ENCODE data around the gene TMOD1. TPM values are rescaled to one million over a fixed set of nuclear protein-coding genes. Genes with fewer than 3 reads are reported as not detected.

TMOD1 gene
- total RNA-seq, 4 donors from 2014 or later: 33.4 to 38.6 (median 37.0) TPM

DNA sequence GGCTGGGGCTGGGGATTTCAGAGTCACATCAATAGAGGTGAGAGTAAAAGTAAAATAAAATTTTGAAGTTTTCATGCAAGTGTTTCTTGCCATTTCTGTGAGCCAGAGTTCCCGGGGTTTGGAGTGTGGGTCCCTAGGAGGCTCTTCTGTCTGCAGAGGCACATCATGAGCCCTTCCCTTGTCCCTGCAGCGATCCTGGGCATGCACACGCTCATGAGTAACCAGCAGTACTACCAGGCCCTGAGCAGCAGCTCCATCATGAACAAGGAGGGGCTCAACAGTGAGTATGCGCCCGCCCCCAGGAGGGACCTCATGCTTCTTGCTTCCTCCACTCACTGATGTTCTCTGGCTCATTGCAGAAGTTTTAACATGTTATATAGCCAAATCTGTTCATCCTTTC is 61.1 kb downstream of the TMOD1 start:
- Histone ChIP-seq H3K27ac (peak overlapping the region; percentile 8 to 72 (median 63)), H3K4me3 (replicated peaks in 1 of 3) (no peak overlapping the region), H3K9me3 (no peaks in the 10 kb centered on the region), H3K4me1 (peaks cover 59 to 66% of the 10 kb centered on the region in 2 donors), H3K27me3 (no peaks in the 10 kb centered on the region), H3K36me3 (peaks cover 0 to 11% of the 10 kb centered on the region in 2 donors)
- DNase-seq: no peak
- no peak for TF ChIP-seq POLR2A (IDR thresholded peaks at IDR 0.05)
- TF ChIP-seq, protein P1, sequence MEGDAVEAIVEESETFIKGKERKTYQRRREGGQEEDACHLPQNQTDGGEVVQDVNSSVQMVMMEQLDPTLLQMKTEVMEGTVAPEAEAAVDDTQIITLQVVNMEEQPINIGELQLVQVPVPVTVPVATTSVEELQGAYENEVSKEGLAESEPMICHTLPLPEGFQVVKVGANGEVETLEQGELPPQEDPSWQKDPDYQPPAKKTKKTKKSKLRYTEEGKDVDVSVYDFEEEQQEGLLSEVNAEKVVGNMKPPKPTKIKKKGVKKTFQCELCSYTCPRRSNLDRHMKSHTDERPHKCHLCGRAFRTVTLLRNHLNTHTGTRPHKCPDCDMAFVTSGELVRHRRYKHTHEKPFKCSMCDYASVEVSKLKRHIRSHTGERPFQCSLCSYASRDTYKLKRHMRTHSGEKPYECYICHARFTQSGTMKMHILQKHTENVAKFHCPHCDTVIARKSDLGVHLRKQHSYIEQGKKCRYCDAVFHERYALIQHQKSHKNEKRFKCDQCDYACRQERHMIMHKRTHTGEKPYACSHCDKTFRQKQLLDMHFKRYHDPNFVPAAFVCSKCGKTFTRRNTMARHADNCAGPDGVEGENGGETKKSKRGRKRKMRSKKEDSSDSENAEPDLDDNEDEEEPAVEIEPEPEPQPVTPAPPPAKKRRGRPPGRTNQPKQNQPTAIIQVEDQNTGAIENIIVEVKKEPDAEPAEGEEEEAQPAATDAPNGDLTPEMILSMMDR (IDR thresholded peaks at IDR 0.05): no peak
- intact Hi-C loops (cut with DNase I): no loop called here
- WGBS, 2 donors: 91 to 96% methylated on average over 5 of the region's 5 CpGs

DNA sequence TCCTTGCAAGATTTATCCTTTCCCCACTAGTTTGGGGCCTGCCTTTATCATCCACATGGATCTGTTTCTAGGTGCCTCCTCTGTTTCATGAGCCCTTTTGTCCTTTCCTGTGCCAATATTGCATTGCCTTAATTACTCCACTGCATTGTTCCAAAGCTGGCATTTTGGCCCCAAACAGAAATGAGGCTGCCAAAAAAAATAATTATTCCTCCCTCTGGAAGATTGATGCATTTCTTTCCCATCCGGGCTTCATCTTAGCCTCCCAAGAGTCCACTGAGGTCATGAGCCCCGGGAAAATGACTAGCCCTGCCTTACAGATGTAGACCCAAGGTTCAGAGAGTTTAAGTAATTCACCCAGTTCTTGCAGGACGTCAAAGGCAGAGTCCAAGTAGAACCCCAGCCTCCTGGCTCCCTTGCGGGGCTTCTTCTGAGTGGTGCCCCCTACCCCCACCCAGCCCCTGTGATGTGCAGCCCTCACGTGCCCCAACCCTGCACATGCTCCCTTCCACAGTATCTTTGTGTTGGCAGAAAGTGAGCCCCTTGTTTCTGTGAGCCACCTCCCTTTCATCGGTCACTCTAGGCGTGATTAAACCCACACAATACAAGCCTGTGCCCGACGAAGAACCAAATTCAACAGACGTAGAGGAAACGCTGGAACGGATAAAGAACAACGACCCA is 62.1 kb downstream of the TMOD1 start:
- Histone ChIP-seq H3K9me3 (no peaks in the 10 kb centered on the region), H3K36me3 (peaks cover 0 to 11% of the 10 kb centered on the region in 2 donors), H3K4me3 (replicated peaks in 1 of 3) (no peak overlapping the region), H3K27me3 (no peaks in the 10 kb centered on the region), H3K27ac (peak overlapping the region; percentile 27 to 63 (median 62)), H3K4me1 (peaks cover 51 to 56% of the 10 kb centered on the region in 2 donors)
- no peak for TF ChIP-seq POLR2A (IDR thresholded peaks at IDR 0.05)
- DNase-seq: no peak
- WGBS, 2 donors: 73 to 78% methylated on average over 13 of the region's 13 CpGs
- intact Hi-C loops (cut with DNase I): no loop called here

DNA sequence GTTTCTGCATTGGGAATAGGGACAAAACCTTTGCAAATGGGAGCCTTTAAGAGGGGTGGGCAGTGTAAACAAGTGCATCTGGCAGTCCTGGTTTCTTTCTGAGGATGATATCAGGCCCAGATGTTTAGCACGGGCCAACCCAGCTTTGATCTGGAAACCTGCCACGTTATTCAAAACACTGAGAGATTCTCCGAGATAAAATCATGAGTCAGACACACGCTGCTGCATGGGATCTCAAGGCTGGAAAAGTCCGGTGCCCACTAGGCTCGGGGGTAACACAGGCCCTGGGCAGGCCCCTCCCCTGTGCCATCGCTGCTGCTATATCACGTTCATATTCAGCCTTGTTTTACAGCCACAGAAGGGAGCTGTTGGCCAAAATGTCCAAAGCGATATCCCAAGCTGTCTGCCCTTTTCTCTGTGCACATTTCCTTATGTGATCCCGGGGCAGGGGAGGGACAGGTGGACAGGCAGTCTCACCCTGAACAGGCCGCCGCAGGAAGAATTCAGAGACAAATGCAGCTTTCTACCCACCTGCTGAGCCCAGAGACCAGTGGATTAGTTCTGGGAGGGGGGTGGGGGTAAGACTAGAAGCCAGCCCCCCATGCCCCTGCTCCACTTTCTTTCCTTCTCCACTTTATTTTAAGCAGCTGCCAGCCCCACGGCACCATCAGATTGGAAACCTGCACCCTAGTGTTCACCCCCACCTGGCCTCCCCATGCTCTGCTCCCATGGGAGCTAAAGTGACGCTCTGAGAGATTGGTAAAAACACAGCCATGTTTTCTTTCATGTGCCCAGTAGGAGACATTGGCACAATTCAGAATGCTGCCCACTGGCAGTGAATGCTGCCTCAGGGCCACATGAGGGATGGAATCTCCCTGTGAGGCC is 63.1 kb downstream of the TMOD1 start:
- TF ChIP-seq, protein P1 (IDR thresholded peaks at IDR 0.05): no peak
- Histone ChIP-seq H3K9me3 (no peaks in the 10 kb centered on the region), H3K4me1 (peaks cover 43 to 47% of the 10 kb centered on the region in 2 donors), H3K27me3 (no peaks in the 10 kb centered on the region), H3K4me3 (replicated peaks in 1 of 3) (no peak overlapping the region), H3K36me3 (peaks cover 6 to 11% of the 10 kb centered on the region in 2 donors), H3K27ac (peak overlapping the region; percentile 27 to 63 (median 62))
- 50 to 51% methylated on average over 13 to 14 of the region's 14 CpGs for WGBS, 2 donors
- peak; percentile 43 to 57 for DNase-seq
- intact Hi-C loops (cut with DNase I): no loop called here

DNA sequence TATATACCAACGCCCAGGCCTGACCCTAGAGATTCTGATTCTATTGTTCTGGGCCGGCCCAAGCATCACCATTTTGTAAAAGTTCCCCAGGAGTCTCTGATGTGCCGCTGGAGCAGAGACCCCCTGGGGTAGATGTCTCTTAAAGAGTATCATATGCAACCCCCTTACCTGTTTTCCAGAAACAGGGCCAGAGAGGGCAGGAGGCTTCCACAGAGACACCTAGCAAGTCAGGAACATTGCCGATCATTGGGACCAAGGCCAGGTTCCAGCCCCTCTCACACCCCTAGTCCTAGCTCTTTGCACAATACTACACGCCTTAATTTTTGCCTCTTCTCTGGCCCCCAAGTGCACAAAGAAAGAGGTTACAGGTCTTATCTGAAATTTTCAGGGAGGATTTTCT is 63.8 kb downstream of the TMOD1 start:
- TF ChIP-seq POLR2A (IDR thresholded peaks at IDR 0.05): no peak
- TF ChIP-seq, protein P1 (IDR thresholded peaks at IDR 0.05): no peak
- DNase-seq: no peak
- Histone ChIP-seq H3K4me3 (replicated peaks in 1 of 3) (no peak overlapping the region), H3K4me1 (peaks cover 38 to 45% of the 10 kb centered on the region in 2 donors), H3K27ac (peak overlapping the region in 1 of 3 donors; percentile 63), H3K9me3 (no peaks in the 10 kb centered on the region), H3K36me3 (peaks cover 10 to 11% of the 10 kb centered on the region in 2 donors), H3K27me3 (no peaks in the 10 kb centered on the region)
- intact Hi-C loops (cut with DNase I): no loop called here
- 77 to 83% methylated on average over 5 of the region's 5 CpGs for WGBS, 2 donors

DNA sequence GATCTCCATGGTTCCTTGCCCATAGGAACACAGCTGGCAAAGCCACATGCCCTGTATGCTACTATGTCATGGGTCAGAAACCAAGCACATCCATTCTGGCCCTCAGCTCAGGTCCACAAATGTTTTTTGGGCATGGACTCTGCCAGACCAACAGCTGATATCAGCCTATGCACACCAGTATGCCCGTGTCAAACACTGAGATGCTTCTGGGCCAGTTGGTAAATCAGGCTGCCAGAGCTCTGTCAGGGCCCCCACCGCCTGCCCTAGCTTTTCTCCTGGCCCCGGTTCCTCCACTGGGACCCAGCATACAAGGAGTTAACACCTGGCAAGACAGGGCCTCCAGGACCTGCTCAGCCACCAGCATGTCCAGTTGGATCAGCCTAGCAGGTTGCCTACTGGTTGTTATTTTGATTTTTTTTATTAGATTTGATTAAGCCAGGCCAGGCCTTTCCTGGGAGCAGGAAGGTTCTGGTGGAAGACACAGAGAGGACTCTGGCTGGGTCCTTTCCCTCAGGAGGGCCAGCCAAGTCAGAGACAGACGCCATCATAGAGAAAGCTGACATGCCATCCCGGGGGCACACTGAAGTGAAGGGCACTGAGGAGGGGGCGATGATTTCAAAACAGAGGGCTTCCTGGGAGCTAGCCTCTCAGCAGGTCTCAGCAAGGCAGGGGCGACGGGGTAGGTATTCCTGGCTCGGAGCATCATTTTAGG is 65.9 kb downstream of the TMOD1 start:
- H3K27me3 ChIP-seq: no peaks in the 10 kb centered on the region
- TF ChIP-seq, protein P1 (IDR thresholded peaks at IDR 0.05): no peak
- no peak for TF ChIP-seq POLR2A (IDR thresholded peaks at IDR 0.05)
- intact Hi-C loops (cut with DNase I): no loop called here
- peaks cover 10 to 11% of the 10 kb centered on the region in 2 donors for H3K36me3 ChIP-seq
- 49 to 63% methylated on average over 9 of the region's 9 CpGs for WGBS, 2 donors
- no peaks in the 10 kb centered on the region for H3K9me3 ChIP-seq
- H3K27ac ChIP-seq: peak overlapping the region in 1 of 3 donors; percentile 6
- peaks cover 38 to 39% of the 10 kb centered on the region in 2 donors for H3K4me1 ChIP-seq
- H3K4me3 ChIP-seq (replicated peaks in 1 of 3): no peak overlapping the region
- DNase-seq: no peak

All from thyroid gland (tissue), 4 donors.